WTC11 (cell line): ENCODE measurements around the gene SARDH.

ENCODE experiments used
- TEAD4 ChIP-seq: sonication (generic); formaldehyde crosslinking; IDR thresholded peaks from 2 replicates; pipeline ENCODE4 v1.8.0; 2022; ENCODE audit warnings: mild to moderate bottlenecking, missing genetic modification reagents
- TF ChIP-seq, protein P1 (sequence below): fragments of 200-600 bp; IDR thresholded peaks from 2 replicates; pipeline ENCODE4 v1.8.0; 2022; ENCODE audit warnings: antibody characterized with exemption

DNA sequence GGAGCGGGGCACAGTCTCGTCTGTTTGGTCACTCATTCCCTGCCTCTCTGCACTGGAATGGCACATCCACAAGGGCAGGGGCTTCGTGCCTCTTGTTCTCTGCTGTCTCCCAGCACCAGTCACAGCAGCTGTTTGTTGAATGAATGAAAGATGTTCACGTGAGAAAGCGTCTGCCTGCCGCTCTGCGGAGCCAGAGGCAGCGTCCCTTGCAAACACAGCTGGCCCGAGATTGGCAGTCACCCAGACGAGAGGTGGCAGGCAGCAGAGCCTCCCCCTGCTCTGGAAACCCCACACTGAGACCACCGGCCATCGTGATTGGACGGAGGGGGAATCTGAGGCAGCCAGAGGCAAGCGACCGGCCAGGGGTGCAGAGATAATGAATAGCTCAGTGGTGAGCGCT lies 123.0 kb downstream of the SARDH start:
- TF ChIP-seq, protein P1, sequence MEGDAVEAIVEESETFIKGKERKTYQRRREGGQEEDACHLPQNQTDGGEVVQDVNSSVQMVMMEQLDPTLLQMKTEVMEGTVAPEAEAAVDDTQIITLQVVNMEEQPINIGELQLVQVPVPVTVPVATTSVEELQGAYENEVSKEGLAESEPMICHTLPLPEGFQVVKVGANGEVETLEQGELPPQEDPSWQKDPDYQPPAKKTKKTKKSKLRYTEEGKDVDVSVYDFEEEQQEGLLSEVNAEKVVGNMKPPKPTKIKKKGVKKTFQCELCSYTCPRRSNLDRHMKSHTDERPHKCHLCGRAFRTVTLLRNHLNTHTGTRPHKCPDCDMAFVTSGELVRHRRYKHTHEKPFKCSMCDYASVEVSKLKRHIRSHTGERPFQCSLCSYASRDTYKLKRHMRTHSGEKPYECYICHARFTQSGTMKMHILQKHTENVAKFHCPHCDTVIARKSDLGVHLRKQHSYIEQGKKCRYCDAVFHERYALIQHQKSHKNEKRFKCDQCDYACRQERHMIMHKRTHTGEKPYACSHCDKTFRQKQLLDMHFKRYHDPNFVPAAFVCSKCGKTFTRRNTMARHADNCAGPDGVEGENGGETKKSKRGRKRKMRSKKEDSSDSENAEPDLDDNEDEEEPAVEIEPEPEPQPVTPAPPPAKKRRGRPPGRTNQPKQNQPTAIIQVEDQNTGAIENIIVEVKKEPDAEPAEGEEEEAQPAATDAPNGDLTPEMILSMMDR = no peak
- no peak for TF ChIP-seq TEAD4 (CRISPR knock-in tag)
